ENCODE measurements around the gene NUP107.

Gene NUP107

GRCh38 chr12:68776976-68777610 lies 90.3 kb downstream of the NUP107 start:
- no peak for DNase-seq

GRCh38 chr12:68779280-68779679 lies 92.5 kb downstream of the NUP107 start:
- DNase-seq: no peak

- DNase-seq: no peak
Measured at GRCh38 chr12:68780731-68781130, 94.0 kb downstream of the NUP107 start.

GRCh38 chr12:68781728-68782127 lies 95.0 kb downstream of the NUP107 start:
- no peak for DNase-seq

GRCh38 chr12:68784015-68784414 lies 97.2 kb downstream of the NUP107 start:
- no peak for DNase-seq

- peak; percentile 26 for DNase-seq
Measured at GRCh38 chr12:68785358-68785757, 98.6 kb downstream of the NUP107 start.

GRCh38 chr12:68785823-68786222 lies 99.0 kb downstream of the NUP107 start:
- no peak for DNase-seq

- DNase-seq: no peak
Measured at GRCh38 chr12:68786929-68787328, 100.2 kb downstream of the NUP107 start.

- DNase-seq: no peak
Measured at GRCh38 chr12:68788554-68789143, 101.9 kb downstream of the NUP107 start.

GRCh38 chr12:68789144-68789878 lies 102.5 kb downstream of the NUP107 start:
- no peak for DNase-seq

- no peak for DNase-seq
Measured at GRCh38 chr12:68790081-68790951, 103.5 kb downstream of the NUP107 start.

- no peak for DNase-seq
Measured at GRCh38 chr12:68790952-68791234, 104.1 kb downstream of the NUP107 start.

GRCh38 chr12:68791897-68792481 lies 105.2 kb downstream of the NUP107 start:
- DNase-seq: no peak

- DNase-seq: peak; percentile 61
Measured at GRCh38 chr12:68792952-68793351, 106.2 kb downstream of the NUP107 start.

GRCh38 chr12:68793436-68793835 lies 106.7 kb downstream of the NUP107 start:
- DNase-seq: no peak

GRCh38 chr12:68793975-68794652 lies 107.3 kb downstream of the NUP107 start:
- no peak for DNase-seq

GRCh38 chr12:68794653-68795251 lies 108.0 kb downstream of the NUP107 start:
- peak; percentile 67 for DNase-seq
